H1 (cell line): Measurements from ENCODE around the gene LYRM4. TPM values are rescaled to one million over a fixed set of nuclear protein-coding genes. Genes with fewer than 3 reads are reported as not detected.

Experiments used
- CHD2 ChIP-seq: IDR thresholded peaks from 2 replicates; pipeline ENCODE4 v1.6.1; 2012; ENCODE audit warnings: low read length, improper control_type of control experiment
- FOSL1 ChIP-seq: IDR thresholded peaks from 2 replicates; pipeline ENCODE4 v1.6.1; 2011; ENCODE audit warnings: mild to moderate bottlenecking, low read depth, low read length, moderate library complexity; ENCODE audit not compliant: insufficient read depth
- HDAC6 ChIP-seq: IDR thresholded peaks from one replicate; pipeline ENCODE4 v1.7.1; 2012; ENCODE audit warnings: low read depth, mild to moderate bottlenecking, inconsistent platforms, low read length, moderate library complexity
- POLR2AphosphoS5 ChIP-seq: IDR thresholded peaks from 2 replicates; pipeline ENCODE4 v1.6.1; 2011; ENCODE audit warnings: low read depth, low read length
- POU5F1 ChIP-seq: IDR thresholded peaks from 2 replicates; pipeline ENCODE4 v1.6.1; 2011; ENCODE audit warnings: low read depth, mild to moderate bottlenecking, low read length, moderate library complexity
- RAD21 ChIP-seq, 2 experiments: IDR thresholded peaks in 1 of 2; conservative IDR thresholded peaks in 1 of 2; 2 replicates each; pipeline ENCODE4 v1.6.1; 2011; ENCODE audit warnings: low read depth in 2 of 2, low read length in 2 of 2, improper control_type of control experiment in 1 of 2, inconsistent platforms in 1 of 2, mild to moderate bottlenecking in 1 of 2, moderate library complexity in 1 of 2
- RXRA ChIP-seq: IDR thresholded peaks from 2 replicates; pipeline ENCODE4 v1.6.1; 2011; ENCODE audit warnings: low read depth, mild to moderate bottlenecking, low read length, moderate library complexity; ENCODE audit not compliant: insufficient read depth
- TAF7 ChIP-seq: optimal IDR thresholded peaks from 2 replicates; pipeline ENCODE3; 2011; ENCODE audit warnings: low read depth, mild to moderate bottlenecking, inconsistent platforms, low read length, moderate library complexity, borderline replicate concordance
- polyA plus RNA-seq, 7 experiments: library from polyadenylated mRNA; depleted of rRNA in 3 of 7; stranded (reverse) in 5 of 7; unstranded in 2 of 7; fragments of >200 nt in 5 of 7; fragments of 200-250 nt in 2 of 7; gene quantifications; 1 replicate in 5 of 7; 2 replicates in 1 of 7; 4 replicates in 1 of 7; pipeline versions ENCODE4 v1.2.1 to v1.2.3, GENCODE V29; 2011 to 2013; ENCODE audit warnings: missing spikeins in 2 of 7, mixed read lengths in 2 of 7
- total RNA-seq: library from RNA; stranded (reverse); fragmentation: NEBNext Ultra II Directional; extraction: Animal tissue kit (Norgen Biotek cat#: 25700); gene quantifications from 2 replicates; pipeline ENCODE4 v1.2.1, GENCODE V29; 2021

The LYRM4 gene
- total and polyA plus RNA-seq, 2 of the 8 experiments (the other 6 are each of a cell fraction or from before 2014, with no cell fraction given), result 56.6 to 62.8 TPM

- TF ChIP-seq TAF7, result no peak
- TF ChIP-seq RXRA, result no peak
- no peak for TF ChIP-seq FOSL1
- no peak for TF ChIP-seq RAD21 (IDR thresholded peaks at IDR 0.05 in 1 of 2, conservative IDR thresholded peaks at IDR 0.05 in 1 of 2; ENCODE audit: low read depth in 2 of 2, low read length in 2 of 2)
- no peak for TF ChIP-seq HDAC6
- TF ChIP-seq POU5F1, result no peak
- no peak for TF ChIP-seq POLR2AphosphoS5
- TF ChIP-seq CHD2, result no peak
Measured at GRCh38 chr6:5246141-5247097, 14.3 kb downstream of the LYRM4 start (continued).
